DND-41 (cell line): ENCODE data around the gene C8B.

Experiments
- CTCF ChIP-seq: IDR thresholded peaks from 2 replicates; pipeline ENCODE4 v1.5.1; 2012; ENCODE audit warnings: borderline replicate concordance, low read length, moderate library complexity, mild to moderate bottlenecking; ENCODE audit not compliant: poor library complexity, severe bottlenecking; ENCODE audit errors: extremely low read depth
- EZH2 ChIP-seq: IDR thresholded peaks from 3 replicates; pipeline ENCODE4 v1.6.1; 2012; ENCODE audit warnings: borderline replicate concordance, low read depth, mild to moderate bottlenecking, moderate library complexity, low read length, inconsistent platforms; ENCODE audit not compliant: severe bottlenecking

DNA sequence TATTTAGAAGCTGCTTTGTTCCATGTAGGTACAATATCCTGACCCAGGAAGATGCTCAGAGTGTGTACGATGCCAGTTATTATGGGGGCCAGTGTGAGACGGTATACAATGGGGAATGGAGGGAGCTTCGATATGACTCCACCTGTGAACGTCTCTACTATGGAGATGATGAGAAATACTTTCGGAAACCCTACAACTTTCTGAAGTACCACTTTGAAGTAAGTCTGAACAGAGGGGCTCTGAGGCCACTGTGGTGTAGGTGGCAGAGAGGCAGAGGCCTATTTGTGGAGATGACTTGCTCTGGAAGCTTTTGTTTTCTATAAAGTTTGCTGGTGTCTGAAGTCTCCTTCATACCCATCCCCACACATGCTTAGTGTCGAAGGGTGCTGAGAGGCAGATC is 84.4 kb downstream of the C8B start:
- TF ChIP-seq EZH2: no peak
- TF ChIP-seq CTCF: no peak
